HG03342 (cell line): Measurements from ENCODE around the gene FXR1.
"Not testable (repeated sequence)": the region's sequence is repeated elsewhere in the genome, so short reads cannot be mapped to it uniquely, and the experiment has no call there.

Source experiments
- ATAC-seq: cut with Tn5 transposase; IDR thresholded peaks from one replicate; pipeline ENCODE4 v1.9.1; 2021; ENCODE audit warnings: mild to moderate bottlenecking, moderate library complexity; ENCODE audit not compliant: unreplicated experiment

The FXR1 gene

GRCh38 chr3:180912304-180913296 lies at the start of gene FXR1:
TSS of gene FXR1 (plus strand) at chr3:180912670. CDS start at chr3:180912686, 16 bp downstream.
- peak; percentile 98 for ATAC-seq

GRCh38 chr3:180870008-180870699 lies 42.3 kb upstream of the FXR1 start:
- no peak for ATAC-seq

- ATAC-seq = no peak
Measured at GRCh38 chr3:180871901-180872300, 40.6 kb upstream of the FXR1 start.

- ATAC-seq = not testable (repeated sequence)
Measured at GRCh38 chr3:180872430-180872829, 40.0 kb upstream of the FXR1 start.

- no peak for ATAC-seq
Measured at GRCh38 chr3:180875124-180875698, 37.3 kb upstream of the FXR1 start.

GRCh38 chr3:180881065-180881801 lies 31.2 kb upstream of the FXR1 start:
- no peak for ATAC-seq

- ATAC-seq = no peak
Measured at GRCh38 chr3:180882115-180882514, 30.4 kb upstream of the FXR1 start.

- no peak for ATAC-seq
Measured at GRCh38 chr3:180888992-180889560, 23.4 kb upstream of the FXR1 start.

GRCh38 chr3:180898572-180898971 lies 13.9 kb upstream of the FXR1 start:
- ATAC-seq = no peak

GRCh38 chr3:180909369-180910127 lies 2.9 kb upstream of the FXR1 start:
- no peak for ATAC-seq

GRCh38 chr3:180910823-180911222 lies 1.6 kb upstream of the FXR1 start:
- ATAC-seq = no peak

- peak; percentile 11 for ATAC-seq
Measured at GRCh38 chr3:180911876-180912303, 580 bp upstream of the FXR1 start.

GRCh38 chr3:180913581-180914404 lies 1.3 kb downstream of the FXR1 start:
- no peak for ATAC-seq

GRCh38 chr3:180918542-180918941 lies 6.1 kb downstream of the FXR1 start:
- no peak for ATAC-seq

GRCh38 chr3:180922242-180922641 lies 9.8 kb downstream of the FXR1 start:
- ATAC-seq = no peak

GRCh38 chr3:180923561-180923960 lies 11.1 kb downstream of the FXR1 start:
- ATAC-seq = no peak

- no peak for ATAC-seq
Measured at GRCh38 chr3:180926526-180926925, 14.1 kb downstream of the FXR1 start.

GRCh38 chr3:180929376-180929775 lies 16.9 kb downstream of the FXR1 start:
- no peak for ATAC-seq

- no peak for ATAC-seq
Measured at GRCh38 chr3:180930526-180930925, 18.1 kb downstream of the FXR1 start.
